HepG2 (cell line): ENCODE data around the gene TMCO6. TPM values are rescaled to one million over a fixed set of nuclear protein-coding genes. Genes with fewer than 3 reads are reported as not detected.

Source experiments
- BCL6 ChIP-seq: IDR thresholded peaks from 2 replicates; pipeline ENCODE4 v1.6.1; 2016; ENCODE audit warnings: missing genetic modification reagents, missing compliant biosample characterization
- ETV5 ChIP-seq: IDR thresholded peaks from 2 replicates; pipeline ENCODE4 v1.6.1; 2018; ENCODE audit warnings: missing biosample characterization, missing genetic modification reagents, inconsistent platforms, borderline replicate concordance
- NBN ChIP-seq: fragments of 450-650 bp; conservative IDR thresholded peaks from 2 replicates; pipeline ENCODE4 v1.6.1; 2017
- PAWR ChIP-seq: sonication (generic); formaldehyde crosslinking; IDR thresholded peaks from 2 replicates; pipeline ENCODE4 v1.4.0; 2020; ENCODE audit warnings: missing genetic modification reagents, mild to moderate bottlenecking, borderline replicate concordance
- PLRG1 ChIP-seq: fragments of 450-650 bp; conservative IDR thresholded peaks from 2 replicates; pipeline ENCODE4 v1.6.1; 2016
- SP1 ChIP-seq, 2 experiments: fragments of 450-650 bp in 1 of 2; sonication (generic) in 1 of 2; formaldehyde crosslinking in 1 of 2; IDR thresholded peaks; 2 replicates each; pipeline versions ENCODE4 v1.4.0 to v1.6.1; 2016 to 2020; ENCODE audit warnings: missing genetic modification reagents in 1 of 2
- TAF15 ChIP-seq: fragments of 200-400 bp; formaldehyde crosslinking; IDR thresholded peaks from one replicate; pipeline ENCODE4 v1.6.1; 2018; ENCODE audit warnings: mild to moderate bottlenecking, low read depth, low read length; ENCODE audit not compliant: poor library complexity, severe bottlenecking
- TCF7L2 ChIP-seq: IDR thresholded peaks from 2 replicates; pipeline ENCODE4 v1.6.1; 2011; ENCODE audit warnings: mild to moderate bottlenecking, low read depth, low read length, moderate library complexity
- TGIF2 ChIP-seq: IDR thresholded peaks from 2 replicates; pipeline ENCODE4 v1.6.1; 2016; ENCODE audit warnings: control low read depth, missing compliant biosample characterization
- ZFP62 ChIP-seq: sonication (generic); formaldehyde crosslinking; IDR thresholded peaks from 2 replicates; pipeline ENCODE4 v1.4.0; 2020; ENCODE audit warnings: missing genetic modification reagents
- ZIK1 ChIP-seq: sonication (generic); formaldehyde crosslinking; IDR thresholded peaks from 2 replicates; pipeline ENCODE4 v1.5.0; 2020; ENCODE audit warnings: mild to moderate bottlenecking, low read depth, missing genetic modification reagents, borderline replicate concordance
- polyA plus RNA-seq, 8 experiments: library from polyadenylated mRNA; depleted of rRNA in 3 of 8; stranded (reverse) in 7 of 8; unstranded in 1 of 8; fragments of >200 nt; fragmentation: Illumina TruSeq in 4 of 8; extraction: Trizol in 4 of 8; gene quantifications; 2 replicates each; pipeline versions ENCODE4 v1.2.1 to v1.2.3, GENCODE V29; 2011 to 2016; ENCODE audit warnings: low read depth in 4 of 8, missing spikeins in 1 of 8, mixed read lengths in 1 of 8; ENCODE audit not compliant: insufficient read depth in 1 of 8
- total RNA-seq, 5 experiments: library from RNA; depleted of rRNA; stranded (reverse); fragments of >200 nt; fragmentation: Illumina TruSeq; extraction: Trizol; gene quantifications; 2 replicates each; pipeline ENCODE4 v1.2.3, GENCODE V29; 2016; ENCODE audit warnings: low read depth in 1 of 5
- TF ChIP-seq, protein P1 (sequence below): sonication (generic); formaldehyde crosslinking; IDR thresholded peaks from 2 replicates; pipeline ENCODE4 v1.5.0; 2020; ENCODE audit warnings: missing genetic modification reagents, mild to moderate bottlenecking, borderline replicate concordance
- TF ChIP-seq, protein P2 (sequence below): sonication (generic); formaldehyde crosslinking; IDR thresholded peaks from 2 replicates; pipeline ENCODE4 v1.4.0; 2020; ENCODE audit warnings: missing genetic modification reagents
- TF ChIP-seq, protein P3 (sequence below): IDR thresholded peaks from 2 replicates; pipeline ENCODE4 v1.6.1; 2016; ENCODE audit warnings: mild to moderate bottlenecking, missing biosample characterization, missing genetic modification reagents
- TF ChIP-seq, protein P4 (sequence below): sonication (generic); formaldehyde crosslinking; conservative IDR thresholded peaks from 2 replicates; pipeline ENCODE4 v1.4.0; 2020; ENCODE audit warnings: missing genetic modification reagents
- TF ChIP-seq, protein P5 (sequence below): sonication (generic); formaldehyde crosslinking; IDR thresholded peaks from 2 replicates; pipeline ENCODE4 v1.5.1; 2020; ENCODE audit warnings: missing genetic modification reagents, mild to moderate bottlenecking, borderline replicate concordance
- TF ChIP-seq, protein P6 (sequence below): sonication (generic); formaldehyde crosslinking; IDR thresholded peaks from 2 replicates; pipeline ENCODE4 v1.5.0; 2020; ENCODE audit warnings: missing genetic modification reagents
- TF ChIP-seq, protein P7 (sequence below): IDR thresholded peaks from 2 replicates; pipeline ENCODE4 v1.6.1; 2016; ENCODE audit warnings: mild to moderate bottlenecking

TMCO6 gene
- total and polyA plus RNA-seq, 2 of the 13 experiments (the other 11 are each of a cell fraction or from before 2014, with no cell fraction given) = 16.6 to 28.2 TPM

DNA sequence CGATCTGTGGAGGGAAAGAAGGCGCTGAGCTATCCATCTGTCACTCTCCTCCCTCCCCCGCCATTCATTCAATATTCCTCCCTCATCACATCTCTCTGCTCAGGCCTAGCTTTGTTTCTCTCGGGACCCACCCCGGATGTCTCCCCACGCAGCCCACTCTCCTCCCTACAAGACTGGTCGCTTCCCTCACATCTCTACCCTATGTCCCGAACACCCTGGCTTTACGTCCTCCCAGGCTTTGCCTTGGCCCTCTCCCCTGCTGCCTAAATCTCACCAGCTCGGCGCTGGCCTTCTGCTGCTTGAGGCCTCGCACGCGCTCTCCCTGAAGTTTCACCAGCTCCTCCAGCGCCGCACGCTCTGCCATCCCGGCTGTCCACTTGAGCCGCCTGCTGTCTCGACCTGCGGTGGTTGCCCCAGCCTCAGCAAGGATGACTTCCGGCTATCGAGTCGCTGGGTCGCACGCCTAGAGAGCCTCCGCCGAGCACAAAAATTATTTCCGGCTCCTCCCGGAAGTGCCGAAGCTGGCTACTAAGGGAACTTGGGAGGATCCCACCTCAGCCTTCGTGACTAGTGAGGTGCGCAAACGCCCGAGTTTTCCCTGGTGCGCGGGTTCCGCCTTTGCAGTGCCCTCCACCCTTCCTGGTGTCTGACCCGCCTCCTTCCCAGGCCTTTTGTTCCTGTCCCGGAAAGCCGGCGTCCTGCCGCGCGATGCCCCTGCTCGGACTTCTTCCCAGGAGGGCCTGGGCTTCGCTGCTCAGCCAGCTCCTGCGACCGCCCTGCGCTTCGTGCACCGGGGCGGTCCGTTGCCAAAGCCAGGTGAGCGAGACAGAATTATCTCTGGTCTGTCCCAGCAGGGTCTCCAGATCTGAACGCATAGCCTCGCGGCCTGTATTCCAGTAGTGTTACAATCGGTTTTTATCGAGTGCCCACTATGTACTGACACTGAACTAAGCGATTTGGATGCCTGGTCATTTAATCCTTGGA lies 52.0 kb downstream of the TMCO6 start, which contains the start of the genes HARS1 and HARS2 (continued):
- TF ChIP-seq, protein P1, sequence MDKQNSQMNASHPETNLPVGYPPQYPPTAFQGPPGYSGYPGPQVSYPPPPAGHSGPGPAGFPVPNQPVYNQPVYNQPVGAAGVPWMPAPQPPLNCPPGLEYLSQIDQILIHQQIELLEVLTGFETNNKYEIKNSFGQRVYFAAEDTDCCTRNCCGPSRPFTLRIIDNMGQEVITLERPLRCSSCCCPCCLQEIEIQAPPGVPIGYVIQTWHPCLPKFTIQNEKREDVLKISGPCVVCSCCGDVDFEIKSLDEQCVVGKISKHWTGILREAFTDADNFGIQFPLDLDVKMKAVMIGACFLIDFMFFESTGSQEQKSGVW (CRISPR knock-in tag) = peak; percentile 74; the same call in 1 of the 2 replicates
- TF ChIP-seq, protein P2, sequence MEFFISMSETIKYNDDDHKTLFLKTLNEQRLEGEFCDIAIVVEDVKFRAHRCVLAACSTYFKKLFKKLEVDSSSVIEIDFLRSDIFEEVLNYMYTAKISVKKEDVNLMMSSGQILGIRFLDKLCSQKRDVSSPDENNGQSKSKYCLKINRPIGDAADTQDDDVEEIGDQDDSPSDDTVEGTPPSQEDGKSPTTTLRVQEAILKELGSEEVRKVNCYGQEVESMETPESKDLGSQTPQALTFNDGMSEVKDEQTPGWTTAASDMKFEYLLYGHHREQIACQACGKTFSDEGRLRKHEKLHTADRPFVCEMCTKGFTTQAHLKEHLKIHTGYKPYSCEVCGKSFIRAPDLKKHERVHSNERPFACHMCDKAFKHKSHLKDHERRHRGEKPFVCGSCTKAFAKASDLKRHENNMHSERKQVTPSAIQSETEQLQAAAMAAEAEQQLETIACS (CRISPR knock-in tag) = no peak
- TF ChIP-seq, protein P3, sequence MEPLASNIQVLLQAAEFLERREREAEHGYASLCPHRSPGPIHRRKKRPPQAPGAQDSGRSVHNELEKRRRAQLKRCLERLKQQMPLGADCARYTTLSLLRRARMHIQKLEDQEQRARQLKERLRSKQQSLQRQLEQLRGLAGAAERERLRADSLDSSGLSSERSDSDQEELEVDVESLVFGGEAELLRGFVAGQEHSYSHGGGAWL (CRISPR knock-in tag) = peak; percentile 87
- TF ChIP-seq BCL6 (peak; percentile 15; the same call in 1 of the 2 replicates), ETV5 (CRISPR knock-in tag) (peak; percentile 96), SP1 (IDR thresholded peaks at IDR 0.05) (no peak), SP1 (CRISPR knock-in tag; IDR thresholded peaks at IDR 0.05) (peak; percentile 39; the same call in 1 of the 2 replicates), TGIF2 (peak; percentile 79; the same call in 1 of the 2 replicates), ZFP62 (CRISPR knock-in tag) (no peak), PLRG1 (no peak), PAWR (CRISPR knock-in tag) (no peak), TCF7L2 (no peak), TAF15 (no peak), ZIK1 (CRISPR knock-in tag) (0 out of 2 replicates have a peak, but pooled peaks have one; percentile 38), NBN (no peak)
- TF ChIP-seq, protein P4, sequence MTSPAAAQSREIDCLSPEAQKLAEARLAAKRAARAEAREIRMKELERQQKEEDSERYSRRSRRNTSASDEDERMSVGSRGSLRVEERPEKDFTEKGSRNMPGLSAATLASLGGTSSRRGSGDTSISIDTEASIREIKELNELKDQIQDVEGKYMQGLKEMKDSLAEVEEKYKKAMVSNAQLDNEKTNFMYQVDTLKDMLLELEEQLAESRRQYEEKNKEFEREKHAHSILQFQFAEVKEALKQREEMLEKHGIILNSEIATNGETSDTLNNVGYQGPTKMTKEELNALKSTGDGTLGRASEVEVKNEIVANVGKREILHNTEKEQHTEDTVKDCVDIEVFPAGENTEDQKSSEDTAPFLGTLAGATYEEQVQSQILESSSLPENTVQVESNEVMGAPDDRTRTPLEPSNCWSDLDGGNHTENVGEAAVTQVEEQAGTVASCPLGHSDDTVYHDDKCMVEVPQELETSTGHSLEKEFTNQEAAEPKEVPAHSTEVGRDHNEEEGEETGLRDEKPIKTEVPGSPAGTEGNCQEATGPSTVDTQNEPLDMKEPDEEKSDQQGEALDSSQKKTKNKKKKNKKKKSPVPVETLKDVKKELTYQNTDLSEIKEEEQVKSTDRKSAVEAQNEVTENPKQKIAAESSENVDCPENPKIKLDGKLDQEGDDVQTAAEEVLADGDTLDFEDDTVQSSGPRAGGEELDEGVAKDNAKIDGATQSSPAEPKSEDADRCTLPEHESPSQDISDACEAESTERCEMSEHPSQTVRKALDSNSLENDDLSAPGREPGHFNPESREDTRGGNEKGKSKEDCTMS (CRISPR knock-in tag) = no peak
- TF ChIP-seq, protein P5, sequence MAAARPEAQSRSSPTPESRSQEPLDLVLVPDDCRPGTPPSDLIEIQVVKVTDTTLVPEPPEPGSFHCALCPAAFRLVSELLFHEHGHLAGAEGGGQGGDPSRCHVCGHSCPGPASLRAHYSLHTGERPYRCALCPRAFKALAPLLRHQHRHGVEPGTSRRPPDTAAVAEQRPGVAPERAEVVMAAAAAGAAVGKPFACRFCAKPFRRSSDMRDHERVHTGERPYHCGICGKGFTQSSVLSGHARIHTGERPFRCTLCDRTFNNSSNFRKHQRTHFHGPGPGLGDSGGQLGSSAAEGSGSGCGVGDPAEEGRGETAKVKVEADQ (CRISPR knock-in tag) = 0 out of 2 replicates have a peak, but pooled peaks have one; percentile 9
- TF ChIP-seq, protein P6, sequence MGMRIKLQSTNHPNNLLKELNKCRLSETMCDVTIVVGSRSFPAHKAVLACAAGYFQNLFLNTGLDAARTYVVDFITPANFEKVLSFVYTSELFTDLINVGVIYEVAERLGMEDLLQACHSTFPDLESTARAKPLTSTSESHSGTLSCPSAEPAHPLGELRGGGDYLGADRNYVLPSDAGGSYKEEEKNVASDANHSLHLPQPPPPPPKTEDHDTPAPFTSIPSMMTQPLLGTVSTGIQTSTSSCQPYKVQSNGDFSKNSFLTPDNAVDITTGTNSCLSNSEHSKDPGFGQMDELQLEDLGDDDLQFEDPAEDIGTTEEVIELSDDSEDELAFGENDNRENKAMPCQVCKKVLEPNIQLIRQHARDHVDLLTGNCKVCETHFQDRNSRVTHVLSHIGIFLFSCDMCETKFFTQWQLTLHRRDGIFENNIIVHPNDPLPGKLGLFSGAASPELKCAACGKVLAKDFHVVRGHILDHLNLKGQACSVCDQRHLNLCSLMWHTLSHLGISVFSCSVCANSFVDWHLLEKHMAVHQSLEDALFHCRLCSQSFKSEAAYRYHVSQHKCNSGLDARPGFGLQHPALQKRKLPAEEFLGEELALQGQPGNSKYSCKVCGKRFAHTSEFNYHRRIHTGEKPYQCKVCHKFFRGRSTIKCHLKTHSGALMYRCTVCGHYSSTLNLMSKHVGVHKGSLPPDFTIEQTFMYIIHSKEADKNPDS (CRISPR knock-in tag) = no peak
- TF ChIP-seq, protein P7, sequence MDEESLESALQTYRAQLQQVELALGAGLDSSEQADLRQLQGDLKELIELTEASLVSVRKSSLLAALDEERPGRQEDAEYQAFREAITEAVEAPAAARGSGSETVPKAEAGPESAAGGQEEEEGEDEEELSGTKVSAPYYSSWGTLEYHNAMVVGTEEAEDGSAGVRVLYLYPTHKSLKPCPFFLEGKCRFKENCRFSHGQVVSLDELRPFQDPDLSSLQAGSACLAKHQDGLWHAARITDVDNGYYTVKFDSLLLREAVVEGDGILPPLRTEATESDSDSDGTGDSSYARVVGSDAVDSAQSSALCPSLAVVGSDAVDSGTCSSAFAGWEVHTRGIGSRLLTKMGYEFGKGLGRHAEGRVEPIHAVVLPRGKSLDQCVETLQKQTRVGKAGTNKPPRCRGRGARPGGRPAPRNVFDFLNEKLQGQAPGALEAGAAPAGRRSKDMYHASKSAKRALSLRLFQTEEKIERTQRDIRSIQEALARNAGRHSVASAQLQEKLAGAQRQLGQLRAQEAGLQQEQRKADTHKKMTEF (CRISPR knock-in tag) = peak; percentile 93
